Activated CD4-positive, alpha-beta T cell treated with anti-CD3 and anti-CD28 coated beads for 1 hour (primary cell): ENCODE measurements around the gene SZT2.

Experiments
- DNase-seq: peaks from one replicate; pipeline ENCODE4 v3.0.0-alpha.2; 2020

Gene SZT2

DNA sequence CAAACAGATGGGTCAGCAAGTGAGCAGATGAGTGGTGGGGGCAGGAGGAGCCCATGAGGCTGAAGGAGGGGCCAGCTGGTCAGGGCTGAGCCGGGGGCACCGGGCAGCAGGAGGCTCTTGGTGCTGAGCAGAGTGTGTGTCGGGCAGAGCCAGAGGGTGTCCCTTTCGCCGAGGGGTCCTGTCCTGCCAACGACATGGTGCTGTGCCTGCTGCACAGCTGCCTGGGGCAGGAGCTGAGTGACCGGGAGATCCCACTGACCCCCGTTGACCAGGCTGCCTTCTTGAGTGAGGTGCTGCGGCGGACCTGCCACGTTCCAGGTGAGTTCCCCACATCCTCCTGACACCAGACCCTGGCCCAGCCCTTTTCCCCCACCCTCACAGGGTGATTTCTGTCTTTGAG is 36.5 kb downstream of the SZT2 start:
- no peak for DNase-seq

GRCh38 chr1:43427524-43427923 is 37.8 kb downstream of the SZT2 start:
- no peak for DNase-seq

GRCh38 chr1:43427941-43428340 is 38.2 kb downstream of the SZT2 start:
- DNase-seq = no peak

- DNase-seq = no peak
Measured at GRCh38 chr1:43430831-43431230, 41.1 kb downstream of the SZT2 start.

GRCh38 chr1:43431676-43432075 is 42.0 kb downstream of the SZT2 start:
- DNase-seq = no peak

DNA sequence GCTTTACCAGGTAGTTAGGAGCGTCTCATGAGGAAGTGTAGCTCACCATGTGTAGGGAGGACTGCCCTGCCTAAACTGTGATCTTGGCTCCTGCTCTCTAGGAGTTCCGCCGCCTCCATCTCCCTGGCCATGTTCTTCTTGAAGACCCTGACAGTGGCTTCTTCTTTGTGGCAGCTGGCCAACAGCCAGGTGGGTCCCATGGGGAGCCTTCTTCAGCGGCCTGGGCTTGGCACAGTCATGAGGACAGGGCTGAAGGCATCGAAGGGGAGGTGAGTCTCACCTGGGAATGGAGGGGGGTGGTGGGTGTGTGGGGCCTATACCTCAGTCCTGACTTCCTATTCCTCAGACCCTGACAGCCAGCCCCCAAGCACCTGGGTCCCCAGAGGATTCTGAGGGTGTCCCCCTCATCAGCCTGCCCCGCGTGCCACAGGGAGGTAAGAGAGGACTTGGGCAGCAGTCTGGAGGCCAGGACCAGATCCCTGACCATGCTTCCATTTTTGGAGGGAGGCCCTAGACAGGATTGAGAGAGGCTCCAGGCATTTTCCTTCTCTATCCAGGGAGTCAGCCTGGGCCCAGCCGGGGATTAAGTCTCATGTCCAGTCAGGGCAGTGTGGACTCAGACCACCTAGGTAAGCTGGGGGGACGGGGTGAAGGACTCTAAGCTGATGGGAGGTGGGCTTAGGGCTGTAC is 42.6 kb downstream of the SZT2 start:
- no peak for DNase-seq

GRCh38 chr1:43432907-43433306 is 43.2 kb downstream of the SZT2 start:
- no peak for DNase-seq

GRCh38 chr1:43434256-43434655 is 44.6 kb downstream of the SZT2 start:
- DNase-seq = no peak

GRCh38 chr1:43435146-43436145 is 45.7 kb downstream of the SZT2 start:
- DNase-seq = no peak

GRCh38 chr1:43436371-43436770 is 46.7 kb downstream of the SZT2 start:
- DNase-seq = no peak

DNA sequence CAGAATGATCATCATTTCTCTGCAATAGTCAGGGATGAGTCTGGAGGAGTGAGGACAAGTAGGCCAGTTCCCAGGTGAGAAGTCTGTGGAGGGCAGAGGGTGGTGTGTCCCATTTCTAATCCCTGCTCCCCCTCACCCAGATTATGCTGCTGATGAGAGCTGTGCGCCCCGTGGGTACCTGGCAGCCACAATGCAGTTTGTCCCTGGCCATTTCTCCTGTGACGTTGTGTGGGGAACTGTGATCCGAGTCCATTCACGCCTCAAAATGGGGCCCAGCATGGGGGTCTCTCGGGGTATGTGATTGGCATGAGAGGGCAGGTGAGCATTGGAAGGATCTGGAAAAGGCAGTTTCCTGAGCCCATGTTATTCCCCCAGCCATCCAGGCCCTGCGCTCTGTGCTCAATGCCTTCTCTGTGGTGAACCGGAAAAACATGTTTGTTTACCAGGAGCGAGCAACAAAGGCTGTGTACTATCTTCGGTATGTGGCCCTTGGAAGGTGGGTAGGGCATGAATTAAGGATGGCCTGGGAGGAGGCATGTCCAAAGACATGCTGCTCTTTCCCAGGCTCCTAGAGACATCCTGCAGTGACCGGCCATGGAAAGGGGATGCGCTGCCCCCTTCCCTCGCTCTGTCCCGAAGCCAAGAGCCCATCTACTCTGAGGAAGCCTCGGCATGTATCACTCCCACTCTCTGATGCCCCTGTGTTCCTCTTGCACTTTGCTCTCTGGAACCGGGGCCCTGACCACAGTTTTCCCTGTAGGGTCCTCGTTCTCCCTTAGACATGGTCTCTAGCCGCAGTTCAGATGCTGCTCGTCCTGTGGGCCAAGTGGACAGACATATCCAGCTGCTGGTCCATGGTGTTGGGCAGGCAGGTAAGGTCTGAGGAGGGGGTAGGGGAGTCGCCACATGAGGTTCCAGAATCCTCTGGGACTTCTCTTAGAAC is 47.6 kb downstream of the SZT2 start:
- DNase-seq = no peak

- no peak for DNase-seq
Measured at GRCh38 chr1:43438006-43438405, 48.3 kb downstream of the SZT2 start.

DNA sequence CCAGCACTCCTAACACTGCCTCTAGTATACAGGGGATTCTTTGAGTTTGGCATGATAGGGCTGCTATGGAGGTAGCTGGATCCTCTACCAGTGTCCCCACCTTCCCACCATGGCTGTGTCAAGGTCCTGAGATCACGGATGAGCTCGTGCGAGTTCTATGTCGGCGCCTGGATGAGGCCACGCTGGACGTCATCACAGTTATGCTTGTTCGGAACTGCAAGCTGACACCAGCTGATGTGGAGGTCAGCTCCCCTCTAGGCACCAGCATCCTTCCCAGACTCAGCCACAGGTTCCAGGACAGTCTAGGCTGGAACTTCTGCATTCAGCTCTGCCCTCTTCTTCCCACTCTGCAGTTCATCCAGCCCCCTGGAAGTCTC is 48.9 kb downstream of the SZT2 start:
- no peak for DNase-seq

DNA sequence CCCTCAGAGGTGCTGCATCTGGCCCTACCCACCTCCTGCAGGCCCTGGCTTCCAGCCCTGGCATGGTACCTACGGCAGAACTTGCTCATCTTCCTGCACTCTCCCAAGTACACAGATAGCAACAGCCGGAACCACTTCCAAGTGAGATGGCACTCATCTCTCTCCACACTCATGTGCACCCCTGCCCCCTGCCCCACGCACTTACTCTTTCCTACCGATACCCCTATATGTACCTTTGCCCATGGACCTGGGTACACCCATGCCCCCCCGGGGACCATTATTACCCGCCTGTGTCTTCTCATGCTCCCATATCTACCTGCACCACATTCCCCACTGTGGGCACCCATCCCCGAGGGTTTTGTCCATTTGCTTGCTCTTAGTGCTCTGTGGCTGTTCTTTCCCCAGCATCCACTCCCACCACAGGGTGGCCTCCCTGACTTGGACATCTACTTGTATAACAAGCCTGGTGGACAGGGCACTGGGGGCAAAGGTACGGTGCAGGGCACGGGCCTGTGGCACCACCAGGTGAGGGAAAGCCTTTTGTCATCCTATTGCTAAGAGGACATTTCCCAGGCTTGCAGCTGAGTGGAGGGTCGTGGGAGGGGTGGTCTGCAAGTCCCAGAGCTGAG is 49.4 kb downstream of the SZT2 start:
- DNase-seq = no peak

DNA sequence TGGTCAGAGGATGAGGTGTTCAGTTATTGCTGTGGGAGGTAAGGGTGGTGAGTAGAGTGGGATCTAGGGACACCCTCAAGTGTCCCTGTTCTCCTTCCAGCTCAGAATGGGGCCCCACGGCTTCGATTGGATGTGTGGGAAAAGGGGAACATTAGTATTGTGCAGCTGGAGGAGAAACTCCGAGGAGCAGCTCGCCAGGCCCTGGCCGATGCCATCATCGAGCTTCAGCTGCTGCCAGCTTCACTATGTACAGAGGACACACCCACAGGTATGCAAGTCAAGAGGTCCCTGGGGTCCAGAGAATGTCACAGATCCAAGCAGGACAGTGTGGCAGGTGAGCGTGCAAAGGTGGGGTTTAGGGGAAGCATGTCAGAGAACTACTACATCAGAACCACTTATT is 50.1 kb downstream of the SZT2 start:
- no peak for DNase-seq

GRCh38 chr1:43440358-43440757 is 50.7 kb downstream of the SZT2 start:
- no peak for DNase-seq

DNA sequence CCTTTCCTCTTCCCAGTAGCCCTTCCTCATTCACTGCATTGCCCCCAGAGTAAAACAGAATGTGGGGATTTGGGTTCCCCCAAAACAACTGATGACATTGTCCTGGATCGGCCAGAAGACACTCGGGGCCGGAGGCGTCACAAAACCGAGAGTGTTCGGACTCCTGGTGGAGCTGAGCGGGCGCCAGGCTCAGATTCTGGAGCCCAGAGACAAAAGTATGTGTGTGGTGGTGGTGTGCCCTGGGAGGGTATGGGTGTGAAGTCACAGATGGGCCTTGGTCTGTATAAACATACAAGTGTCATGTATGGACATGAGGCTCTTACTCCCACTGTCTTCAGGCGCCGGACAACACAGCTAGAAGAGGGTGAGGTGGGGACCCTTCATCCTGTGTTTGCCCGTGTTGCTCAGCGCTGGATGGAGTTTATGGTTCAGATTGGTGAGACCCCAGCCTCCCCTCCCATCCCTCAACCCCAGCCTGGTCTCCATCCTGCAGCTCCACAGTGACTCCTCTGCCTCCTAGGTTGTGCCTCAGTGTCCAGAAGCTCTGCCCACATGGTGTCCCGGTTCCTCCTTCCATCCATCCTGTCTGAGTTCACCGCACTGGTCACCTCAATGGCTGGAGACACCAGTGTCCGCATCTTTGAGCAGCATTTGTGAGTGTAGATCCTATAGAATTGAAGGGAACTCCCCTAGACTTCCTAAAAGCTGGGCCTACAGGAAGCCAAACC is 51.6 kb downstream of the SZT2 start:
- DNase-seq = no peak

GRCh38 chr1:43441894-43442637 is 52.4 kb downstream of the SZT2 start:
- no peak for DNase-seq

- DNase-seq = no peak
Measured at GRCh38 chr1:43442756-43443155, 53.1 kb downstream of the SZT2 start.

GRCh38 chr1:43443197-43443946 is 53.7 kb downstream of the SZT2 start:
- DNase-seq = no peak
